A549 (cell line): ENCODE data around the gene PRKCE.

Source experiments
- CEBPB ChIP-seq, 2 experiments: fragments of >200 bp in 1 of 2; sonication (Bioruptor Twin) in 1 of 2; formaldehyde crosslinking in 1 of 2; IDR thresholded peaks; 2 replicates each; pipeline ENCODE4 v1.6.1; 2012 to 2016
- HDAC2 ChIP-seq: fragments of 200-600 bp; sonication (generic); IDR thresholded peaks from 2 replicates; pipeline ENCODE4 v1.6.1; 2016
- HOXB5 ChIP-seq: fragments of 250-450 bp; sonication (Bioruptor Pico); IDR thresholded peaks from 2 replicates; pipeline ENCODE4 v1.5.0; 2020; ENCODE audit warnings: mild to moderate bottlenecking, moderate library complexity
- MAZ ChIP-seq: fragments of 150-350 bp; IDR thresholded peaks from 2 replicates; pipeline ENCODE4 v1.6.1; 2014; ENCODE audit warnings: antibody characterized with exemption, low read depth, low read length, borderline replicate concordance
- NFE2L2 ChIP-seq: fragments of 150-350 bp; conservative IDR thresholded peaks from 2 replicates; pipeline ENCODE4 v1.6.1; 2014; ENCODE audit warnings: low read length
- POLR2A ChIP-seq: IDR thresholded peaks from 2 replicates; pipeline ENCODE4 v1.6.1; 2012; ENCODE audit warnings: mild to moderate bottlenecking, low read length
- RFX5 ChIP-seq: fragments of 450-650 bp; IDR thresholded peaks from 2 replicates; pipeline ENCODE4 v1.7.1; 2014; ENCODE audit warnings: antibody characterized with exemption, mild to moderate bottlenecking, moderate library complexity
- SMC3 ChIP-seq: fragments of >200 bp; sonication (Bioruptor Twin); formaldehyde crosslinking; IDR thresholded peaks from 3 replicates; pipeline ENCODE4 v1.6.1; 2018; ENCODE audit warnings: inconsistent platforms
- SREBF2 ChIP-seq: fragments of 450-650 bp; IDR thresholded peaks from 2 replicates; pipeline ENCODE4 v1.6.1; 2014; ENCODE audit warnings: mild to moderate bottlenecking, moderate library complexity
- ZC3H11A ChIP-seq: fragments of 450-650 bp; IDR thresholded peaks from 2 replicates; pipeline ENCODE4 v1.6.1; 2014; ENCODE audit warnings: antibody characterized with exemption, mild to moderate bottlenecking
- TF ChIP-seq, protein P1 (sequence below): fragments of >200 bp; sonication (Bioruptor Twin); formaldehyde crosslinking; IDR thresholded peaks from 3 replicates; pipeline ENCODE4 v1.5.1; 2016

DNA sequence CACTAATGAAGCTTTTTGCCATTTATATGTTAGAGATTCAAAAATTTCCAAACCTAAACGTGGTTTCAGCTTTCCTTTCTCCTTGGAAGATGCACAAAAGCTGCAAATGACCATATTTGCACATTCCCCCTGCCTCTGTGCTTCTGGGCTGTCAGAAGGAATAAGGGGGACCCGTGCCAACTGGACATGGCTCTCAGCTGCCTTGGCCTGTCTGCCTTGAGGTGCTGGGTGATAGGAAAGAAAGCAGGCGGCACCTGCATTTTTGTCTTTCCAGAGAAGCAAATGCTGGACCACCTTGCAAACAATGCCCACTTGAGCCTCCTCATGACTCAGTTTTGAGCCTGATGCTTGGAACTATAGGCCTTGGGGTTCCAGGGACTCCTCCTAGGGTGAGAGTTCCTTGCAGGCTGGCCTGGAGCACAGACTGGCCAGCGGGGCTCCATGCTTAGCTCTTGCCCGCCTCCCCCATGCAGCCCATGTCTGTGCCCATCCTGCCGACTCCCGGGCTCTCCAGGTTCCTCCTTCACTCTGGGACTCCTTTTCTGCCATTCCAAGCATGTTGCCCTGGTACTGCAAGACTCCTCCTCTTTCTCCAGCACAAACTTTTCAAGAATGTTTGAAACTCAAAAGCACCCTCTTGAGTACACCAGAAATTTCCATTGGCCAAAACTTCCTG, 536.7 kb downstream of the PRKCE start:
- TF ChIP-seq HOXB5 (CRISPR knock-in tag), result no peak
- TF ChIP-seq, protein P1, sequence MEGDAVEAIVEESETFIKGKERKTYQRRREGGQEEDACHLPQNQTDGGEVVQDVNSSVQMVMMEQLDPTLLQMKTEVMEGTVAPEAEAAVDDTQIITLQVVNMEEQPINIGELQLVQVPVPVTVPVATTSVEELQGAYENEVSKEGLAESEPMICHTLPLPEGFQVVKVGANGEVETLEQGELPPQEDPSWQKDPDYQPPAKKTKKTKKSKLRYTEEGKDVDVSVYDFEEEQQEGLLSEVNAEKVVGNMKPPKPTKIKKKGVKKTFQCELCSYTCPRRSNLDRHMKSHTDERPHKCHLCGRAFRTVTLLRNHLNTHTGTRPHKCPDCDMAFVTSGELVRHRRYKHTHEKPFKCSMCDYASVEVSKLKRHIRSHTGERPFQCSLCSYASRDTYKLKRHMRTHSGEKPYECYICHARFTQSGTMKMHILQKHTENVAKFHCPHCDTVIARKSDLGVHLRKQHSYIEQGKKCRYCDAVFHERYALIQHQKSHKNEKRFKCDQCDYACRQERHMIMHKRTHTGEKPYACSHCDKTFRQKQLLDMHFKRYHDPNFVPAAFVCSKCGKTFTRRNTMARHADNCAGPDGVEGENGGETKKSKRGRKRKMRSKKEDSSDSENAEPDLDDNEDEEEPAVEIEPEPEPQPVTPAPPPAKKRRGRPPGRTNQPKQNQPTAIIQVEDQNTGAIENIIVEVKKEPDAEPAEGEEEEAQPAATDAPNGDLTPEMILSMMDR, result no peak
- no peak for TF ChIP-seq SMC3
- TF ChIP-seq NFE2L2, result no peak
- no peak for TF ChIP-seq ZC3H11A
- TF ChIP-seq POLR2A, result no peak
- TF ChIP-seq MAZ, result no peak
- no peak for TF ChIP-seq CEBPB (IDR thresholded peaks at IDR 0.05)
- TF ChIP-seq SREBF2, result no peak
- TF ChIP-seq HDAC2, result no peak
- no peak for TF ChIP-seq RFX5
